ENCODE measurements around the gene B3GNT7.

GRCh38 chr2:231348173-231348572 lies 47.3 kb upstream of the B3GNT7 start:
- TF ChIP-seq CTCF (conservative IDR thresholded peaks at IDR 0.05; ENCODE audit: low read depth, low read length) (no peak), MAFK (IDR thresholded peaks at IDR 0.05; ENCODE audit: low read depth, low read length) (no peak), POLR2A (IDR thresholded peaks at IDR 0.05; ENCODE audit: low read depth, low read length) (no peak), NFE2L2 (IDR thresholded peaks at IDR 0.05; ENCODE audit: low read depth, low read length) (no peak)

Data from IMR-90 (cell line).